IPS-18a (cell line): Measurements from ENCODE around the gene FOXP3.

Experiments
- H3K27ac ChIP-seq: one replicate; pipeline ENCODE4 v1.5.1; 2013; ENCODE audit warnings: low read length
- H3K27me3 ChIP-seq: one replicate; pipeline ENCODE4 v1.6.1; 2013; ENCODE audit warnings: mild to moderate bottlenecking, low read length; ENCODE audit not compliant: control insufficient read depth, insufficient read depth
- H3K36me3 ChIP-seq: one replicate; pipeline ENCODE4 v1.6.1; 2013; ENCODE audit warnings: low read depth, low read length; ENCODE audit not compliant: control insufficient read depth
- H3K4me1 ChIP-seq: one replicate; pipeline ENCODE4 v1.6.1; 2013; ENCODE audit warnings: low read depth, low read length; ENCODE audit not compliant: control insufficient read depth
- H3K4me3 ChIP-seq: one replicate; pipeline ENCODE4 v1.5.1; 2013; ENCODE audit warnings: low read length
- H3K9ac ChIP-seq: one replicate; pipeline ENCODE4 v1.6.1; 2013; ENCODE audit warnings: mild to moderate bottlenecking, low read length, moderate library complexity
- H3K9me3 ChIP-seq: one replicate; pipeline ENCODE4 v1.6.1; 2013; ENCODE audit warnings: low read depth, low read length; ENCODE audit not compliant: control insufficient read depth

FOXP3 gene

DNA sequence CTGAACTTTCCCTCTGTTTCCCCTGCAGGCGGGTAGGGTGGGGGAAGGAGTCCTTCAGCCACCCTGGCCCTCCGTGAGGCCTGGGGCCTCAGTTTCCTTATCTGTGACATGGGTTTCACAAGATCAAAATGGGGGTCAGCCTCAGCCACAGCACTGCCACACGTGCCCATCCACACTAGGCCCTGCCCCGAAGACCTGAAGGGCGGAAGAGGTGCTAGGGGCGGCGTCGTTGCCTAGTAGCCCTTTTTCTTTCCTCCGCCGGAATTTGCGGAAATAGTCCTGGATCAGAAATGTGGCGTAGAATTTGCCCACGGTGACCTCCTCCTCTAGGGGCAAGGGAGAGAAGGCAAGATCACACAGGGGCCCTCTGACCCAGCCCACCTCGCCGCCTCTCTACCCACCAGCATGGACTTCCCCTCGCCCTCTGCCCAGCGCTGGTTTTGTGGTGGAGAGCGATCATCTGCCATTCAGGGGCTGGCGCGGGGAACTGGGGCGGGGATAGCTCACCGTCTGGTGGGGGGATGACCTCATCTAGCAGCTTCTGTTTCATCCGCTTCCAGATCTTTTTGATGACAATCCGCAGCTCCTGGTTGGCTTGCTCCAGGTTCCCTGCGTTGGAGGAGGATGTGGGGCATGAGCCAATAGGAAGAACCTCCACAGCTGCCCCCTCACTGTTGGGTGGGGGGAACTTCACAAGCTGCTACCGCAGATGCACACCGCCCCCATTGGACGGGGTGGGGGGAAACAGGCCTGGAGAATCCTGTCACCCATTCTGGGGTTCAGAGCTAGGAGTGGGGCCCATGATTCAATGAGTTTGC is 54.9 kb downstream of the FOXP3 start:
- Histone ChIP-seq H3K9me3 (peaks cover 4% of the 10 kb centered on the region), H3K36me3 (no peaks in the 10 kb centered on the region), H3K4me3 (no peak overlapping the region), H3K9ac (no peak overlapping the region), H3K4me1 (no peaks in the 10 kb centered on the region), H3K27ac (no peak overlapping the region), H3K27me3 (no peaks in the 10 kb centered on the region)

DNA sequence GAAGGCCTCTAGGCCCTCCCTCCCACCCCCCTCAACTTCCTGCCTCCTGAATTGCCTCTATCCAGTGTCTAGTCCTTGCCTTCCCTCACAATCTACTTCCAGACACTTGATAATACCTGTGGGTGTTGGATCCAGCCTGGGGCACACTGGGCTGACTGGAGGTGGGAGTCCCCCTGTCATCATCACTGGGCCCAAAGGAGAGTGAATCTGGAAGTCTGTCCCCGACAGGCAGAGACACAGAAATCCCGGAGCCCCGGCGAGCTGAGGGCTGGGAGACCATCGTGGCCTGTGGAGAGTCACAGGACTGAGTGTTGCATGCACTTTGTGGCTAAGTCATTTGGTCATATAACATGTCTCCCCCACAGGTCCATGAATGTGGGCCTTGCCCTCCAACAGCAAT is 56.1 kb downstream of the FOXP3 start:
- H3K27me3 ChIP-seq: no peaks in the 10 kb centered on the region

DNA sequence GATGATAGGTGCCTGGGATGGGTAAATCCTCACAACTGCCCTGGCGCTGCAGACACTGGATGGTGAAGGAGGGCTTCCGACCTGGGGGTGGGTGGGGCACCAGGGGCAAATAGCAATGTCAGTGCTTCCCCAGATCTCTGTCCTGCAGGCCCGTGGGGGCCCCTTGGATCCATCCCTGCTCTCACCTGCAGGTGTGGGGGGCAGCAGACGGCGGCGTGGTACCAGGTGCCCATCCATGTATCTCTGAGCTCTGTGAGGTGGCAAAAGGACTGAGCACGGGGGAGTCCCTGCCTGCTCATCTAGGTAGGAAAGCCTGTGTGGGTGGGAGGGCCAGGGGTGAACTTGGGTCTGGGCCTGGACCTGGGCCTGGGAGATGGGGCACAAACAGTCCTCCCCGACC is 58.0 kb downstream of the FOXP3 start:
- Histone ChIP-seq H3K36me3 (no peaks in the 10 kb centered on the region), H3K27ac (no peak overlapping the region), H3K4me3 (no peak overlapping the region), H3K9ac (no peak overlapping the region), H3K4me1 (no peaks in the 10 kb centered on the region), H3K9me3 (peaks cover 4% of the 10 kb centered on the region), H3K27me3 (no peaks in the 10 kb centered on the region)

More for the DNA sequence above, 56.1 kb downstream of the FOXP3 start:
- no peaks in the 10 kb centered on the region for H3K36me3 ChIP-seq
- H3K9ac ChIP-seq: no peak overlapping the region
- H3K4me3 ChIP-seq: no peak overlapping the region
- H3K9me3 ChIP-seq: peaks cover 4% of the 10 kb centered on the region
- no peaks in the 10 kb centered on the region for H3K4me1 ChIP-seq
- H3K27ac ChIP-seq: no peak overlapping the region

DNA sequence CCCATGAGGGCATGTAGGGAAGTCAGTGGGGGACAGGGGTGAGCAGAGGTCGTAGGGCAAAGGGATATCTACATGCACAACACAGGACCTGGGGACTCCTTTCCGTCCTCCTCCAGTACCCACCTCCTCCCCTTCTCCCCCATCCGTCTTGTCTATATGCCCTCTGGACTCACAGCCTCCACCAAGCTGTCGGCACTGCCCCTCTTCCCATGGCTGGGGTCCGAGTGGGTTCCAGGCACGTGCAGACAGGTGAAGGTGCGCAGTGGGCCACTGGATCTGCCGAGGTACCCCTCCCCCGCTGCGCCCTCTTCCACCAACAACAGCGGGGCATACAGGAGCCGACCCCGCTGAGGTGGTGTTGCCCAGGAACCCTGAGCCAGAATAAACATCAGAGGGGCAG is 59.1 kb downstream of the FOXP3 start:
- Histone ChIP-seq H3K27me3 (no peaks in the 10 kb centered on the region), H3K4me1 (no peaks in the 10 kb centered on the region), H3K9ac (no peak overlapping the region), H3K36me3 (no peaks in the 10 kb centered on the region), H3K27ac (no peak overlapping the region), H3K4me3 (no peak overlapping the region), H3K9me3 (peaks cover 4% of the 10 kb centered on the region)

DNA sequence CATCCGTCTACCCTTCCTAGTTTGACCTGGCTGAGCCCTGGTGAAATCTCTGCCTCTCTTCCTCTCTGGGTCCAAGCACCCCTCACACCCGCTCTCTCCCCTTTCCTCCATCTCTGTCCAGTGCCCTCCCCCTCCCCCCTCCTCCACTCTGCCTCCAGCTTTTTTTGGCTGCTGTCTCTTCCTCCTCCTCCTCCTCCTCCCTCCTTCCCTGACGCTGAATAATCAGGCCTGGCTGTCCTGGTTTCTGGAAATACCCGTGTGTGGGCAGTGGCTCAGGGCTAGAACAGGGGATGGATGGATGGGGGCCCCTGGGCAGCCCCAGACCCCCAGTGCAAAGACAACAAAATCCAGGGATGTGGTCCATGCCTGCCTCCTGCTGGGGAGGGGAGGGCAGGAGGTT is 59.8 kb downstream of the FOXP3 start:
- Histone ChIP-seq H3K27ac (no peak overlapping the region), H3K4me3 (no peak overlapping the region), H3K9ac (no peak overlapping the region), H3K9me3 (peaks cover 4% of the 10 kb centered on the region), H3K4me1 (no peaks in the 10 kb centered on the region), H3K36me3 (no peaks in the 10 kb centered on the region), H3K27me3 (no peaks in the 10 kb centered on the region)

DNA sequence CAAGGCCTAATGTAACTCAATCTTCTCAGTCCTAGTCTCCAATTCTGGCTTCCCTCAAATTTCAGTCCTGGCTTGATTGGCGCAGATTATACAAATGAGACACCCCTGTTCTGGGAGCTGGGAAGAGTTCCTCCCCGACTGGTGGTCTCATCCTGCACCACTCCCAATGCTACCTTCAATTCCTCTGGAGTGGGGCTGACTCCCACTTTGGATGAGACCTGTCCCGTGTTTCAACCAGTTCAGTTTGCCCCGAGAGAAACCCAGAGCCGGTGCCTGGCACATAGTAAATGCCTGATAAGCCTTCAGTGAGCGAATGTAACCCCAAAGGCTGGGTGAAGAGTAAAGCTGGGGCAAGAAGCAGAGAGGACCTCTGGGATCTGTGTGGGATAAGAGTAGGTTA is 60.5 kb downstream of the FOXP3 start:
- no peak overlapping the region for H3K9ac ChIP-seq
- peaks cover 4% of the 10 kb centered on the region for H3K9me3 ChIP-seq
- H3K36me3 ChIP-seq: no peaks in the 10 kb centered on the region
- no peak overlapping the region for H3K27ac ChIP-seq
- H3K4me3 ChIP-seq: no peak overlapping the region
- no peaks in the 10 kb centered on the region for H3K4me1 ChIP-seq
- H3K27me3 ChIP-seq: no peaks in the 10 kb centered on the region

DNA sequence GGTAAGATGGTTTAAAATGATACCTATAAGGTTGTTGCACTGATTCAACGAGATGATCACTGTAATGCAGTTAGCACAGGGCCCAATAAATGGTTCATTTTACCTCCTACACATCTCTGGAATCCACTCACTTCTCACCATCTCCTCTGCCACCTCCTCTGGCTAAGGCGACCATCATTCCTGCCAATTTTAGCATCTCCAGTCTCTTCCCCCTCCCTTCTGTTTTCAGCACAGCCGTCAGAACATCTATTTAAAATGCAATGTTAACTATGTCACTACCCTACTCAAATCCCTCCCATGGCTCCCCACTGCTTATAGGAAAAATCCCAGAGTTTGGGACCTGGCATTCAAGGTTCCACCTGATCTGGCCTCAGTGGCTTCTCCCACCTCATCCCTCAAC is 61.0 kb downstream of the FOXP3 start:
- Histone ChIP-seq H3K9me3 (peaks cover 4% of the 10 kb centered on the region), H3K27me3 (no peaks in the 10 kb centered on the region), H3K4me1 (no peaks in the 10 kb centered on the region), H3K4me3 (no peak overlapping the region), H3K36me3 (no peaks in the 10 kb centered on the region), H3K9ac (no peak overlapping the region), H3K27ac (no peak overlapping the region)

DNA sequence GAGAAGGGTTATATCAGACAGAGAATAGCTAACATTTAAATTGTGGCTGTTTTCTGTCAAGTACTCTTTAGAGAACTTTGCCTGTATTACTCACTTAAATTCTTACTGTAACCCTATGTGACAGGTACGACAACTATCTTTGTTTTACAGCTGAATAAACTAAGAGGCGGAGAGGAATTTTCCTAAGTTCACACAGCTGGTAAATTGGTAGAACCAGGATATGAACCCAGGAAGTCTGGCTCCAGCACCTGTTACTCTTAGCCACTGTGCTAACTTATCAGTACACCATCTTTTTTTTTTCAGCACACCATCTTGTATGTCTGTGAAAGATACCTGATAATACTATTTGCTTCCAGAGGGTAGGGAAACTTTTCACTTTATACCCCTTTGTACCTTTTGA is 62.5 kb downstream of the FOXP3 start:
- H3K9ac ChIP-seq: no peak overlapping the region
- H3K27me3 ChIP-seq: no peaks in the 10 kb centered on the region
- no peaks in the 10 kb centered on the region for H3K36me3 ChIP-seq
- H3K4me1 ChIP-seq: no peaks in the 10 kb centered on the region
- no peak overlapping the region for H3K27ac ChIP-seq
- peaks cover 8% of the 10 kb centered on the region for H3K9me3 ChIP-seq
- H3K4me3 ChIP-seq: no peak overlapping the region
